Keratinocyte (primary cell): ENCODE data around the gene MRPS16. TPM values are rescaled to one million over a fixed set of nuclear protein-coding genes. Genes with fewer than 3 reads are reported as not detected.

Experiments
- DNase-seq: peaks from one replicate; pipeline ENCODE4 v3.0.0-alpha.2; 2011; ENCODE audit warnings: low read depth, missing footprints, low spot score
- FAIRE-seq: peaks from 2 replicates; lab custom pipeline; 2011; peaks lifted over from hg19 to GRCh38; lab: Jason Lieb, UNC
- H2AFZ ChIP-seq: 2 replicates; pipeline ENCODE4 v1.6.0; 2012; ENCODE audit warnings: low read length, control low read depth, inconsistent platforms; ENCODE audit not compliant: control insufficient read depth
- H3K27ac ChIP-seq: 2 replicates; pipeline ENCODE4 v1.5.1; 2011; ENCODE audit warnings: low read length; ENCODE audit not compliant: control insufficient read depth, insufficient read depth
- H3K27me3 ChIP-seq: 3 replicates; pipeline ENCODE4 v1.6.0; 2011; ENCODE audit warnings: low read length; ENCODE audit not compliant: control insufficient read depth, insufficient read depth; ENCODE audit errors: extremely low read depth
- H3K36me3 ChIP-seq, 2 experiments: 2 replicates in 1 of 2; 3 replicates in 1 of 2; pipeline ENCODE4 v1.5.1; 2011; ENCODE audit warnings: low read length in 2 of 2, mild to moderate bottlenecking in 1 of 2; ENCODE audit not compliant: control insufficient read depth in 2 of 2, insufficient read depth in 2 of 2; ENCODE audit errors: extremely low read depth in 1 of 2
- H3K4me1 ChIP-seq: 3 replicates; pipeline ENCODE4 v1.5.1; 2011; ENCODE audit warnings: low read length; ENCODE audit not compliant: control insufficient read depth, insufficient read depth; ENCODE audit errors: extremely low read depth
- H3K4me2 ChIP-seq: 3 replicates; pipeline ENCODE4 v1.6.0; 2011; ENCODE audit warnings: low read depth, low read length; ENCODE audit not compliant: control insufficient read depth, insufficient read depth; ENCODE audit errors: extremely low read depth
- H3K4me3 ChIP-seq, 3 experiments: fragments of 200-600 bp in 1 of 3; sonication (generic) in 1 of 3; 2 replicates in 2 of 3; 3 replicates in 1 of 3; pipeline ENCODE4 v1.5.1; 2011 to 2016; ENCODE audit warnings: low read length in 3 of 3, mild to moderate bottlenecking in 3 of 3, control low read depth in 2 of 3, inconsistent platforms in 1 of 3, low read depth in 1 of 3, mixed read lengths in 1 of 3, mixed run types in 1 of 3, moderate library complexity in 1 of 3; ENCODE audit not compliant: control insufficient read depth in 2 of 3, insufficient read depth in 2 of 3; ENCODE audit errors: extremely low read depth in 1 of 3
- H3K79me2 ChIP-seq: 2 replicates; pipeline ENCODE4 v1.6.0; 2012; ENCODE audit warnings: low read length; ENCODE audit not compliant: control insufficient read depth, insufficient read depth
- H3K9ac ChIP-seq: 3 replicates; pipeline ENCODE4 v1.6.0; 2011; ENCODE audit warnings: low read length; ENCODE audit not compliant: control insufficient read depth, insufficient read depth; ENCODE audit errors: extremely low read depth
- H3K9me1 ChIP-seq: 3 replicates; pipeline ENCODE4 v1.6.0; 2011; ENCODE audit warnings: low read length; ENCODE audit not compliant: control insufficient read depth, insufficient read depth; ENCODE audit errors: extremely low read depth
- H3K9me3 ChIP-seq: 2 replicates; pipeline ENCODE4 v1.5.1; 2012; ENCODE audit warnings: low read depth, low read length; ENCODE audit not compliant: control insufficient read depth
- H4K20me1 ChIP-seq: 3 replicates; pipeline ENCODE4 v1.6.0; 2011; ENCODE audit warnings: low read length; ENCODE audit not compliant: control insufficient read depth, insufficient read depth; ENCODE audit errors: extremely low read depth
- CTCF ChIP-seq, 3 experiments: IDR thresholded peaks in 1 of 3; conservative IDR thresholded peaks in 1 of 3; optimal IDR thresholded peaks in 1 of 3; 2 replicates in 2 of 3; 3 replicates in 1 of 3; pipeline versions ENCODE3 to v1.5.1; 2011; ENCODE audit warnings: low read length in 3 of 3, mild to moderate bottlenecking in 3 of 3, moderate library complexity in 2 of 3, control low read depth in 1 of 3, inconsistent platforms in 1 of 3; ENCODE audit not compliant: insufficient read depth in 2 of 3; ENCODE audit errors: extremely low read depth in 1 of 3
- EZH2 ChIP-seq: IDR thresholded peaks from one replicate; pipeline ENCODE4 v1.6.1; 2012; ENCODE audit warnings: inconsistent platforms, mild to moderate bottlenecking, low read length, moderate library complexity
- dilution Hi-C: fragments of 300-500 bp; cut with MboI; formaldehyde crosslinking; loops from one replicate; pipeline ENCODE4 v1.7.0; 2020; ENCODE audit warnings: low sequenced_read_pairs; ENCODE audit not compliant: extremely low pct_ligation_motif_present
- polyA plus RNA-seq, 5 experiments: library from polyadenylated mRNA; depleted of rRNA in 3 of 5; stranded (reverse) in 3 of 5; stranded (forward) in 1 of 5; unstranded in 1 of 5; fragments of >200 nt; gene quantifications; 1 replicate in 1 of 5; 2 replicates in 3 of 5; 3 replicates in 1 of 5; pipeline versions ENCODE4 v1.2.1 to v1.2.3, GENCODE V29; 2011 to 2012; ENCODE audit warnings: missing spikeins in 2 of 5, low read depth in 1 of 5, low replicate concordance in 1 of 5

MRPS16 gene
- polyA plus RNA-seq, 1 donor (not counting 4 experiments of a cell fraction or from before 2014, with no cell fraction given), result 79.2 TPM

- Histone ChIP-seq H3K79me2 (peaks cover 49% of the 10 kb centered on the region), H3K9me1 (no peaks in the 10 kb centered on the region), H2AFZ (peak overlapping the region; percentile 81), H3K4me1 (peaks cover 34% of the 10 kb centered on the region), H3K4me3 (peak overlapping the region; percentile 70 to 96 (median 86)), H3K4me2 (peak overlapping the region; percentile 96), H3K27ac (peak overlapping the region; percentile 74), H3K9ac (peak overlapping the region; percentile 91), H4K20me1 (no peaks in the 10 kb centered on the region), H3K9me3 (no peaks in the 10 kb centered on the region), H3K27me3 (no peaks in the 10 kb centered on the region), H3K36me3 (peaks cover 18 to 45% of the 10 kb centered on the region in 2 experiments)
- no peak for FAIRE-seq
- dilution Hi-C loops, result no loop called here
- DNase-seq, result no peak
- no peak for TF ChIP-seq CTCF (optimal IDR thresholded peaks at IDR 0.05 in 1 of 3, IDR thresholded peaks at IDR 0.05 in 1 of 3, conservative IDR thresholded peaks at IDR 0.05 in 1 of 3; ENCODE audit: extremely low read depth in 1 of 3, insufficient read depth in 2 of 3, low read length in 3 of 3)
- no peak for TF ChIP-seq EZH2
Measured at GRCh38 chr10:73246322-73246645, 6.2 kb downstream of the MRPS16 start.

GRCh38 chr10:73244866-73245477, 7.5 kb downstream of the MRPS16 start:
- Histone ChIP-seq H3K9me1 (no peaks in the 10 kb centered on the region), H2AFZ (no peak overlapping the region), H3K4me2 (peak overlapping the region; percentile 96), H3K9me3 (no peaks in the 10 kb centered on the region), H4K20me1 (no peaks in the 10 kb centered on the region), H3K27ac (no peak overlapping the region), H3K36me3 (peaks cover 17 to 34% of the 10 kb centered on the region in 2 experiments), H3K79me2 (peaks cover 37% of the 10 kb centered on the region), H3K9ac (peak overlapping the region; percentile 19), H3K27me3 (no peaks in the 10 kb centered on the region), H3K4me1 (peaks cover 28% of the 10 kb centered on the region), H3K4me3 (peak overlapping the region in 2 of 3 experiments; percentile 86 to 96)
- TF ChIP-seq EZH2, result no peak
- no peak for TF ChIP-seq CTCF (optimal IDR thresholded peaks at IDR 0.05 in 1 of 3, IDR thresholded peaks at IDR 0.05 in 1 of 3, conservative IDR thresholded peaks at IDR 0.05 in 1 of 3; ENCODE audit: extremely low read depth in 1 of 3, insufficient read depth in 2 of 3, low read length in 3 of 3)
- FAIRE-seq (no peak), DNase-seq (no peak)
- dilution Hi-C loops, result no loop called here
